DMS 273 (cell line): ENCODE results near the gene TOX3.
A peak's percentile ranks its signal among the peaks of the same experiment; 100 is the strongest.

Source experiments
- DNase-seq: peaks from one replicate; lab custom pipeline; 2025; ENCODE audit not compliant: unreplicated experiment; lab: John Stamatoyannopoulos, UW

Gene TOX3

GRCh38 chr16:52538511-52538910, 8.4 kb downstream of the TOX3 start:
- DNase-seq = no peak

- DNase-seq = no peak
These were observed 9.4 kb downstream of the TOX3 start for GRCh38 chr16:52537516-52537915.

GRCh38 chr16:52535076-52535475, 11.9 kb downstream of the TOX3 start:
- no peak for DNase-seq

- DNase-seq = no peak
These were observed 13.6 kb downstream of the TOX3 start for GRCh38 chr16:52533296-52533695.

- no peak for DNase-seq
These were observed 14.6 kb downstream of the TOX3 start for GRCh38 chr16:52532384-52532783.

GRCh38 chr16:52529226-52529625, 17.7 kb downstream of the TOX3 start:
- no peak for DNase-seq

- DNase-seq = peak; percentile 42
These were observed 18.4 kb downstream of the TOX3 start for GRCh38 chr16:52528393-52529065.

GRCh38 chr16:52526830-52527229, 20.1 kb downstream of the TOX3 start:
- DNase-seq = no peak

GRCh38 chr16:52526116-52526828, 20.7 kb downstream of the TOX3 start:
- DNase-seq = no peak

GRCh38 chr16:52521570-52521969, 25.4 kb downstream of the TOX3 start:
- no peak for DNase-seq

GRCh38 chr16:52518884-52519283, 28.1 kb downstream of the TOX3 start:
- no peak for DNase-seq

GRCh38 chr16:52515068-52515671, 31.8 kb downstream of the TOX3 start:
- DNase-seq = no peak

- no peak for DNase-seq
These were observed 34.5 kb downstream of the TOX3 start for GRCh38 chr16:52512297-52512987.

GRCh38 chr16:52501746-52502145, 45.2 kb downstream of the TOX3 start:
- no peak for DNase-seq

- DNase-seq = no peak
These were observed 46.0 kb downstream of the TOX3 start for GRCh38 chr16:52500963-52501362.

- DNase-seq = peak; percentile 49
These were observed 47.9 kb downstream of the TOX3 start for GRCh38 chr16:52499060-52499440.

GRCh38 chr16:52498328-52499059, 48.4 kb downstream of the TOX3 start:
- DNase-seq = peak; percentile 18

- peak; percentile 81 for DNase-seq
These were observed 49.7 kb downstream of the TOX3 start for GRCh38 chr16:52497067-52497816.

GRCh38 chr16:52496051-52496876, 50.7 kb downstream of the TOX3 start:
- no peak for DNase-seq
